ENCODE results near the gene DIO3. TPM values are rescaled to one million over a fixed set of nuclear protein-coding genes. Genes with fewer than 3 reads are reported as not detected.

Gene DIO3
- total RNA-seq, 4 donors from 2014 or later: 4.3 to 14.2 (median 5.1) TPM

DNA sequence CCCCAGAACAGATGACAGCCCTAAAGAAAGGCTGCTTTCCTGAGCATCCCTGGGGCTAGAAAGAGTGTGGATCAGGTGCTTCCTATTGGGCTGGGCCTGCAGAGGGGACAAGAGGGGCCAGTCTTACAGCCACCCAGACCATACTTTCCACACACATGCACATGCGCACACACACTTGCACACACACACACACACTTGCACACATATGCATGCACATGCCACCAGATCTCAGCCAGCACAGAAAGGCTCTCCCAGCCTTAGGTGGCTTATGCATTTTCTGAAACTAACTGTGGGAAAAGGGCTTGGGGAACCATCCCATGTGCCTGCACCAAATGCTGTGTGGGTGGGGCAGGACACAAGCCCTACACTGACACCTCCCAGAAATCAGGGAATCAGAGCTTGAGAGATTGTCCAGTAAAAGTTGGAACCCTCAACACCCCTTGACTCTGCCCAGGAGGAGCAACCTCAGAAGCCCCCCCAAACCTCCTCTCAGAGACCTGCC, 2.5 kb upstream of the DIO3 start:
- DNase-seq (ENCODE audit: low spot score) (no peak), ATAC-seq (ENCODE audit: low FRiP score) (no peak)
- TF ChIP-seq, protein P1, sequence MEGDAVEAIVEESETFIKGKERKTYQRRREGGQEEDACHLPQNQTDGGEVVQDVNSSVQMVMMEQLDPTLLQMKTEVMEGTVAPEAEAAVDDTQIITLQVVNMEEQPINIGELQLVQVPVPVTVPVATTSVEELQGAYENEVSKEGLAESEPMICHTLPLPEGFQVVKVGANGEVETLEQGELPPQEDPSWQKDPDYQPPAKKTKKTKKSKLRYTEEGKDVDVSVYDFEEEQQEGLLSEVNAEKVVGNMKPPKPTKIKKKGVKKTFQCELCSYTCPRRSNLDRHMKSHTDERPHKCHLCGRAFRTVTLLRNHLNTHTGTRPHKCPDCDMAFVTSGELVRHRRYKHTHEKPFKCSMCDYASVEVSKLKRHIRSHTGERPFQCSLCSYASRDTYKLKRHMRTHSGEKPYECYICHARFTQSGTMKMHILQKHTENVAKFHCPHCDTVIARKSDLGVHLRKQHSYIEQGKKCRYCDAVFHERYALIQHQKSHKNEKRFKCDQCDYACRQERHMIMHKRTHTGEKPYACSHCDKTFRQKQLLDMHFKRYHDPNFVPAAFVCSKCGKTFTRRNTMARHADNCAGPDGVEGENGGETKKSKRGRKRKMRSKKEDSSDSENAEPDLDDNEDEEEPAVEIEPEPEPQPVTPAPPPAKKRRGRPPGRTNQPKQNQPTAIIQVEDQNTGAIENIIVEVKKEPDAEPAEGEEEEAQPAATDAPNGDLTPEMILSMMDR (IDR thresholded peaks at IDR 0.05): no peak

DNA sequence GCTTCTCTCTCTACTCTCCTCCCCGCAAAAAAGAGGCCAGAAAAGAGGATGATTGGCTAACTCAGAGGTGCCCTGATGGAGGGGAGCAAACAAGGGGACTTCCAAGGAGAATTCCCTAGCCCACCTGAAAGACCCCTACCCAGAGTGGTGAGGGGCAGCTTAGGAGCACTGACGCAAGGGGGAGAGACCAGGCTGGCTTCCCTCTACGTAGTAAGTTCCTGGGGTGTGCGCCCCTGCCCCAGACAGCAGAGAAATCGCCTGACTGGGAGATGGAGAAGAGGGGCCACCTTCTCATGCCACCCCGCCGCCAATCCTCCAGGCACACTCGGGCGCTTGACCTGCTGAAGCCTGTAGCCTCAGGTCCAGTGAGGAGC, 2.1 kb upstream of the DIO3 start:
- ATAC-seq (ENCODE audit: low FRiP score): no peak
- no peak for DNase-seq (ENCODE audit: low spot score)
- TF ChIP-seq, protein P1 (IDR thresholded peaks at IDR 0.05): no peak

DNA sequence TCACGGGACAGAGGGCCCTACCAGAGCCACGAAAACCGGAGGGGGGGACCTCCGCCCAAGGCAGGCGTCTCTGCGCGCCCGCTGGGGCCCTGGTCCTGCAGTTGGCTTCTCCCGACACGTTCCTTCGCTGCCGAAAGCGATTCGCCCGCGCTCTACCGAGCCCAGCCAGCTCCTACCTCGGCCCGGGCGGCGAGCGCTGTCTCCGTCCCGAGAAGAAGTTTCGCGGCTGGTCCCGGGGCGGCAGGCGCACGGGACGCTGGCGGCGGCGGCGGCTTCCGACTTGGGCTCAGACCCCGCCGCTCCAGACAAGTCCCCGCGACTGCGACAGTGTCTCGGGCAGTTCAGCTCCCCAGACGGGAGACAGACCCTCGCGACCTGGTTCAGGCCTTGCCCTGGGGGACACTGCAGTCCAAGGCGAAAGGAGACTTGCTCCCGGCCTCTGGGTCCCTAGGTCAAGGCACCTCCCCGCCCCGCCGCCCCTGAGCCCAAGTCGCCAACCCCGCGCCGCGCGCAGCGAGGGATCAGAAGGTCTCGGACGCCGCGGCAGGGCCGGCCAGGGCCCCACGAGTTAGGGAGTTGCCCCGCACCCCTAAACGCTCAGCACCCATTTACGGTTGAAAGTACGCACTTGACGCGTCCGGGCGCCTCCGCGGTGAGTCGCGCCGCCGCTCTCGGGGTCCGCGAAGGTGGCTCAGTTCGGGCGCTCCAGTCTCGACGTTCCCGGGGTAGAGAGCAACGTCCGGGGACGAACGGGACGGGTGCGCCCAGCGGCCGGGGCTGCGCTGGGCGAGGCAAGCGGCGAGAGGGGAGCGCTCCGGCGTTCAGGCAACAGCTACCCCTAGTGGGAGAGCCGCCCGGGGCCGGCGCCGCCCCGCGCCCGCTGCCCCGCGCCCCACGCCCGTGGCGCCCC, 1.4 kb upstream of the DIO3 start:
- peak; percentile 73 for ATAC-seq (ENCODE audit: low FRiP score)
- TF ChIP-seq, protein P1 (IDR thresholded peaks at IDR 0.05): no peak
- no peak for DNase-seq (ENCODE audit: low spot score)

DNA sequence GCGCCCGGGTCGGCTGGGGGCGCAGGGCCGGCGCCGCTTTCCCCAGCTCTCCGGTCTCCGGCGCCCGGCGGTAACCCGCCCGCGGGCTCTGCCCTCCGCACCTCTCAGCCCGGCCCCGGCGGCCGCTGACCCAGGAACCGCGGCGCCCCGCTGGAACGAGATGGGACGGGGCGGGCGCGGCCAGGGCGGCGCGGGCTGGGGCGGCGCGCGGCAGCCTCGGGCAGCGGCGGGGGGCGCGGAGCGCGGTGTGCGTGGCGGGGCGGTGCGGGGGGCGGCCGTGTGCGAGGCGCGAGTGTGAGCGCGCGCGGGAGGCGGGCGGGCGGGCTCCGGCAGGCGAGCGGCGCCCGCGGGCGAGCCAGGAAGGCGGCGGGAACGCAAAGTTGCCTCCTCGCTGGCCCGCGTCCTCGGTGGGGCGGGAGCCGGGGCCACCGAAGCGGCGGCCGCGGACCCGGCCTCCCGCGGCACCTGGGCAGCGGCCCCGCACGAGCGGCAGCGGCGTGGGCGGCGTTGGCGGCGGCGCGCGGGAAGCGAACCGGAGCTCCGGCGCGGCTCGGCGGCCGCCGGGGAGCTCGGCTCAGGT, 671 bp upstream of the DIO3 start:
- TF ChIP-seq, protein P1 (IDR thresholded peaks at IDR 0.05): no peak
- ATAC-seq (ENCODE audit: low FRiP score): no peak
- DNase-seq (ENCODE audit: low spot score): no peak

DNA sequence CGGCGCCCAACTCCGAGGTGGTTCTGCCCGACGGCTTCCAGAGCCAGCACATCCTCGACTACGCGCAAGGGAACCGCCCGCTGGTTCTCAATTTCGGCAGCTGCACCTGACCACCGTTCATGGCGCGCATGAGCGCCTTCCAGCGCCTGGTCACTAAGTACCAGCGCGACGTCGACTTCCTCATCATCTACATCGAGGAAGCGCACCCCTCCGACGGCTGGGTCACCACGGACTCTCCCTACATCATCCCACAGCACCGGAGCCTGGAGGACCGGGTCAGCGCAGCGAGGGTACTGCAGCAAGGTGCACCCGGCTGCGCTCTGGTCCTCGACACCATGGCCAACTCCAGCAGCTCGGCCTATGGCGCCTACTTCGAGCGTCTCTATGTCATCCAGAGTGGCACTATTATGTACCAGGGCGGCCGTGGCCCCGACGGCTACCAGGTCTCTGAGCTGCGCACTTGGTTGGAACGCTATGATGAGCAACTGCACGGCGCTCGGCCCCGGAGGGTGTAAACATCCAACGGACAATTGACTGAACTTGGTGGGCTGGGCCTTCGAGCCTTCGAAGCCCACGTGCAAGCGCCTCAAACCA, 699 bp downstream of the DIO3 start:
- DNase-seq (ENCODE audit: low spot score) (no peak), ATAC-seq (ENCODE audit: low FRiP score) (no peak)
- TF ChIP-seq, protein P1 (IDR thresholded peaks at IDR 0.05): no peak

DNA sequence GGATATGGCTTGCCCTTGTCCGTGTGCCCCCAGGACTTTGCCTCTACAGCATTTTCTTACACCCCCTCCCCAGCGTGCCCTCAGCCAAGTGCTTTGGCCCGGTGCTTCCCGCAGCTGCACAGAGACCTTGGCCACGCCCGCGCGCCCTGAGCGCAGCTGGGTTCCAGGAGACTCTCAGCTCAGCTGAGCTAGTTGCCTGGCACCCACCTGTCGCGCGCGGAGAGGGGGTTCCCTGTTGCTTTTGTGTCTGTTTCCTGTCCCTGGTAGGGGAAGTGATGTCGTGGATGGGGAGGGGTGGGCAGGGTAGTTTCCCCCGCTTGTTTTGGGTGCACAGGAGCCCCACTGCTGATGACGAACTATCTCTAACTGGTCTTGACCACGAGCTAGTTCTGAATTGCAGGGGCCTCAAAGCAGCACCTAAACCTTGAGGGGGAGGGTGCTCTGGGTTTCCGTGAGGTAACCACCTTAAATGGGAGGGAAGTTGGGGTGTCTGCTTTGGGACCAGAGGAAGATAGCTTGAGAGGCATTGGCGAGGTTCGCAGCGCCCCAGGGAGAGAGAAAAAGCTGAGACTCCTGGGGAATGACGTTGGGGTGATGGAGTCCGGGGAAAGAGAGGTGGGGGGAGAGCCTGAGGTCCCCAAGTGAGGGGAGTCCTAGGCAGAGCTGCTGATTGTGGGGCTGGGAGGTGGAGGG, 1.5 kb downstream of the DIO3 start:
- ATAC-seq (ENCODE audit: low FRiP score) (no peak), DNase-seq (ENCODE audit: low spot score) (no peak)
- TF ChIP-seq, protein P1 (IDR thresholded peaks at IDR 0.05): no peak
